ENCODE data around the gene ACTR5. TPM values are rescaled to one million over a fixed set of nuclear protein-coding genes. Genes with fewer than 3 reads are reported as not detected.

Gene ACTR5
- total RNA-seq, 1 experiment from 2014 or later = 9.8 TPM

DNA sequence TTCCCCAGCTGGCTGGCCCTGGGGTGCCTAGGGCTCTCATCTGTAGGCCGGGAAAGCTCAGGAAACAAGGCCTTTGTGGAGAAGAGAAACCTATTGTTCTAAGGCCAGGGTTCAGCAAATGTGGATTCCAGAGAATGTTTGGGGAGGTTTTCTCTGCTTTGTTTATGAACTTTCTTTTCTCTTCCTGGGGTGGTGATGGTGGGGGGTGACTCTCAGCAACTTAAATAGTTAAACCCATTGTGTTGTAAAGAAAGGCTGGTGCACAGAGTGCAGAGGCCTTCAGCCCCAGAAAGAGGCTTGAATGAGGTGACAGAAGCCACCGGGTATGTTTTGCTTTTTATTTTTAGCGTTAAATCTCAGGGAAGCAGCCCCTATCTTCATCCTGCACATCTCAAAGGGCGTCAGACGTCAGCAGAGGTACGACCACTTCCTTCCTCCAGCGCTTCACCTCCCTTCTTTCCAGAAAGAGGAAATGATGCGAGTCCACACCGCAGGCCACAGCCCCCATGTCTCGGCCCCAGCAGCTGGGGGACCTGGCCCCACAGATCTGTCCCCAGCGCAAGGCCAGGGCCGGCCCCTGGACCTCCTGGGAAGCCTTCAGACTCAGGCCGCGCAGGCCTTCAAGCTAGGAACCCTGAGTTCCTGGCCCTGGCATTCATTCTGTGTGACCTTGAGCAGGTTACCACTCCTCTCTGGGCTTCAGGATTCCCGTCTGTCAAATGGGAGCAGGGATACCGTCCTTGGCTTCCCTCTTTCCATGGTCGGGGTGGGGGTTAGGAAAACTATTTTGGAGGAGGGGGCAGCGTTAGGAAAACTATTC is 56.6 kb downstream of the ACTR5 start (continued):
- TF ChIP-seq ATF1 (CRISPR knock-in tag; IDR thresholded peaks at IDR 0.05) (no peak), NFATC4 (CRISPR knock-in tag; IDR thresholded peaks at IDR 0.05) (no peak), GTF2I (CRISPR knock-in tag; conservative IDR thresholded peaks at IDR 0.05) (peak; percentile 93), HMGA2 (CRISPR knock-in tag; IDR thresholded peaks at IDR 0.05) (no peak), MYBL2 (CRISPR knock-in tag; IDR thresholded peaks at IDR 0.05) (no peak), CREB1 (CRISPR knock-in tag; IDR thresholded peaks at IDR 0.05) (no peak), ZNF121 (CRISPR knock-in tag; IDR thresholded peaks at IDR 0.05) (0 out of 2 replicates have a peak, but pooled peaks have one; percentile 18), ELF4 (CRISPR knock-in tag; IDR thresholded peaks at IDR 0.05; ENCODE audit: low read depth) (no peak), ESRRA (CRISPR knock-in tag; IDR thresholded peaks at IDR 0.05; ENCODE audit: borderline replicate concordance) (0 out of 2 replicates have a peak, but pooled peaks have one; percentile 45), NFE2L1 (CRISPR knock-in tag; IDR thresholded peaks at IDR 0.05) (no peak)
- TF ChIP-seq, protein P1, sequence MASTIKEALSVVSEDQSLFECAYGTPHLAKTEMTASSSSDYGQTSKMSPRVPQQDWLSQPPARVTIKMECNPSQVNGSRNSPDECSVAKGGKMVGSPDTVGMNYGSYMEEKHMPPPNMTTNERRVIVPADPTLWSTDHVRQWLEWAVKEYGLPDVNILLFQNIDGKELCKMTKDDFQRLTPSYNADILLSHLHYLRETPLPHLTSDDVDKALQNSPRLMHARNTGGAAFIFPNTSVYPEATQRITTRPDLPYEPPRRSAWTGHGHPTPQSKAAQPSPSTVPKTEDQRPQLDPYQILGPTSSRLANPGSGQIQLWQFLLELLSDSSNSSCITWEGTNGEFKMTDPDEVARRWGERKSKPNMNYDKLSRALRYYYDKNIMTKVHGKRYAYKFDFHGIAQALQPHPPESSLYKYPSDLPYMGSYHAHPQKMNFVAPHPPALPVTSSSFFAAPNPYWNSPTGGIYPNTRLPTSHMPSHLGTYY (CRISPR knock-in tag; IDR thresholded peaks at IDR 0.05) = 0 out of 2 replicates have a peak, but pooled peaks have one; percentile 15

DNA sequence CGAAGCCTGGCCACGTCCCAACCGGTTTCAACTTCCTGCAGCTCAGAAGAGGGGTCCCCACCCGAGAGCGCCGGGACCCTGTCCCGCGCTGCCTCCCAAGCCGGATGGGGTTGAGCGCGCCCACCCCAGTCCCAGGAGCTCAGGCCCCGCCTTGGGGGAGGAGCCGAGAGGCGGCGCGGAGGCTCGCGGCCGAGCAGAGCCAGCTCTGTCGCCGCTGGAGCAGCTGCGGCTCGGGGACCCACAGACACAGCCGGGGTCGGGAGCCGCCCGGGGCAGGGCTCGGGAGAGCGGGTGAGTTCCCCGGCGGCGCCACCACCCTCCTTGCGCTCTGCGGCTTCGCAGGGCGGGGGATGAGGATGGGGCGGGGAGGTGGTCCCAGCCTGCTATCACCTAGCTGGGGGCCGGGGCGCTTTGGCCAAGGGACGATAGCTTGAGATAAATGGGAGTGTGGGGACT is 57.3 kb downstream of the ACTR5 start, which contains the start of gene PPP1R16B:
TSS of gene PPP1R16B (plus strand) at position 196 of the 456 bp plus-strand sequence. CDS start 30,229 bp downstream, outside the sequence.
- TF ChIP-seq FOXK1 (CRISPR knock-in tag; IDR thresholded peaks at IDR 0.05) (peak; percentile 71; the same call in 1 of the 2 replicates), SP1 (CRISPR knock-in tag; conservative IDR thresholded peaks at IDR 0.05) (peak; percentile 71), KAT7 (CRISPR knock-in tag; IDR thresholded peaks at IDR 0.05; ENCODE audit: borderline replicate concordance) (no peak), E2F5 (CRISPR knock-in tag; IDR thresholded peaks at IDR 0.05) (peak; percentile 63; the same call in 1 of the 2 replicates), ETV6 (CRISPR knock-in tag; IDR thresholded peaks at IDR 0.05) (0 out of 2 replicates have a peak, but pooled peaks have one; percentile 1), FOXJ3 (CRISPR knock-in tag; IDR thresholded peaks at IDR 0.05; ENCODE audit: borderline replicate concordance) (no peak), USF2 (CRISPR knock-in tag; IDR thresholded peaks at IDR 0.05) (0 out of 2 replicates have a peak, but pooled peaks have one; percentile 24), TEAD1 (CRISPR knock-in tag; IDR thresholded peaks at IDR 0.05) (0 out of 2 replicates have a peak, but pooled peaks have one; percentile 24), ARID4B (CRISPR knock-in tag; IDR thresholded peaks at IDR 0.05; ENCODE audit: borderline replicate concordance) (0 out of 2 replicates have a peak, but pooled peaks have one; percentile 22), NFE2L1 (CRISPR knock-in tag; IDR thresholded peaks at IDR 0.05) (no peak)
- TF ChIP-seq, protein P2, sequence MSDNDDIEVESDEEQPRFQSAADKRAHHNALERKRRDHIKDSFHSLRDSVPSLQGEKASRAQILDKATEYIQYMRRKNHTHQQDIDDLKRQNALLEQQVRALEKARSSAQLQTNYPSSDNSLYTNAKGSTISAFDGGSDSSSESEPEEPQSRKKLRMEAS (CRISPR knock-in tag; IDR thresholded peaks at IDR 0.05) = 0 out of 2 replicates have a peak, but pooled peaks have one; percentile 51
- H3K4me1 Mint-ChIP-seq = peaks cover 37% of the 10 kb centered on the region
- ChIA-PET POLR2A (interaction anchor here (0.8 to 1.4 kb wide), 8 partner anchors 13 to 196 kb away, joined by 3 to 7 read pairs (median 3); partner anchors contain the start of gene FAM83D), CTCF (interaction anchor here (0.7 to 4.1 kb wide), 18 partner anchors 10 to 243 kb away, joined by 3 to 39 read pairs (median 4); partner anchors contain the start of gene ACTR5)
- peak within 1 kb of the TSS; percentile 82 for H3K4me3 Mint-ChIP-seq
- ATAC-seq (peak; percentile 79), DNase-seq (ENCODE audit: low spot score) (peak; percentile 81)
- no peaks in the 10 kb centered on the region for H3K9me3 Mint-ChIP-seq
- no peaks in the 10 kb centered on the region for H3K36me3 Mint-ChIP-seq
- H3K27ac Mint-ChIP-seq = peak within 1 kb of the TSS; percentile 97
- peaks cover 31% of the 10 kb centered on the region for H3K27me3 Mint-ChIP-seq (ENCODE audit: low read depth)
